Type B pancreatic cell (in vitro differentiated cells): ENCODE results near the gene PIK3C3. TPM values are rescaled to one million over a fixed set of nuclear protein-coding genes. Genes with fewer than 3 reads are reported as not detected.

ENCODE experiments used
- DNase-seq: peaks from one replicate; pipeline ENCODE4 v3.0.0; 2021; ENCODE audit warnings: mixed read lengths; ENCODE audit not compliant: unreplicated experiment; ENCODE audit errors: extremely low spot score
- H3K27ac Mint-ChIP-seq: 2 replicates; pipeline ENCODE4 v1.8.0; 2021; ENCODE audit warnings: mild to moderate bottlenecking, mixed read lengths
- H3K27me3 Mint-ChIP-seq: 2 replicates; pipeline ENCODE4 v1.8.0; 2021; ENCODE audit warnings: mixed read lengths
- H3K36me3 Mint-ChIP-seq: 2 replicates; pipeline ENCODE4 v1.8.0; 2021; ENCODE audit warnings: mixed read lengths
- H3K4me1 Mint-ChIP-seq: one replicate; pipeline ENCODE4 v1.8.0; 2021; ENCODE audit warnings: mixed read lengths; ENCODE audit not compliant: unreplicated experiment
- H3K4me3 Mint-ChIP-seq: 2 replicates; pipeline ENCODE4 v1.8.0; 2021; ENCODE audit warnings: mild to moderate bottlenecking, mixed read lengths
- H3K9me3 Mint-ChIP-seq: 2 replicates; pipeline ENCODE4 v1.8.0; 2021; ENCODE audit warnings: mixed read lengths
- total RNA-seq: library from RNA; stranded (reverse); gene quantifications from 2 replicates; pipeline ENCODE4 v1.2.1, GENCODE V29; 2021; ENCODE audit warnings: low replicate concordance
- TF ChIP-seq, protein P1 (sequence below): fragments of 200-600 bp; sonication (generic); conservative IDR thresholded peaks from 2 replicates; pipeline ENCODE4 v1.5.0; 2021; ENCODE audit warnings: antibody characterized with exemption, mild to moderate bottlenecking

Gene PIK3C3
- total RNA-seq, 1 donor from 2014 or later = 58.6 TPM

DNA sequence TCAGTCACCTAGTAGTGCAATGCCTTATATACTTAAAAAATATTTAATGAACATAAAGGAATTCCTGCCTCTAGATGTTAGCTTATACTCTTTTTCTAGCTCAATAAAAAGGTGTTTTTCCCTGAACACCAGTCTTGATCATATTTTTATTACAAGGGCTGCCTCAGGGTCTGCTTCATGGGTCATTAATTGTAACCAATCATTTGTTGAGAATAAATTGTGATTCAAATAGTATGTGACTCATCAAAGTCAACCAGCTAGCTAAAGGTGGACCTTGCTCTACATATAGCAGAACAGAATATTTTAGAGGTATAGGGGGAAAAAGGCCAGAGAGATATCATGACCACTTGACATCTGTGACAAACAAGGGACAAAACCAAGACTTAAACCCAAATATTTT, 114.0 kb downstream of the PIK3C3 start:
- no peak for DNase-seq
- Mint-ChIP-seq H3K36me3 (peaks cover 53% of the 10 kb centered on the region), H3K4me1 (no peaks in the 10 kb centered on the region), H3K9me3 (no peaks in the 10 kb centered on the region), H3K27me3 (no peaks in the 10 kb centered on the region), H3K4me3 (no peak overlapping the region), H3K27ac (no peak overlapping the region)
- TF ChIP-seq, protein P1, sequence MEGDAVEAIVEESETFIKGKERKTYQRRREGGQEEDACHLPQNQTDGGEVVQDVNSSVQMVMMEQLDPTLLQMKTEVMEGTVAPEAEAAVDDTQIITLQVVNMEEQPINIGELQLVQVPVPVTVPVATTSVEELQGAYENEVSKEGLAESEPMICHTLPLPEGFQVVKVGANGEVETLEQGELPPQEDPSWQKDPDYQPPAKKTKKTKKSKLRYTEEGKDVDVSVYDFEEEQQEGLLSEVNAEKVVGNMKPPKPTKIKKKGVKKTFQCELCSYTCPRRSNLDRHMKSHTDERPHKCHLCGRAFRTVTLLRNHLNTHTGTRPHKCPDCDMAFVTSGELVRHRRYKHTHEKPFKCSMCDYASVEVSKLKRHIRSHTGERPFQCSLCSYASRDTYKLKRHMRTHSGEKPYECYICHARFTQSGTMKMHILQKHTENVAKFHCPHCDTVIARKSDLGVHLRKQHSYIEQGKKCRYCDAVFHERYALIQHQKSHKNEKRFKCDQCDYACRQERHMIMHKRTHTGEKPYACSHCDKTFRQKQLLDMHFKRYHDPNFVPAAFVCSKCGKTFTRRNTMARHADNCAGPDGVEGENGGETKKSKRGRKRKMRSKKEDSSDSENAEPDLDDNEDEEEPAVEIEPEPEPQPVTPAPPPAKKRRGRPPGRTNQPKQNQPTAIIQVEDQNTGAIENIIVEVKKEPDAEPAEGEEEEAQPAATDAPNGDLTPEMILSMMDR = no peak

DNA sequence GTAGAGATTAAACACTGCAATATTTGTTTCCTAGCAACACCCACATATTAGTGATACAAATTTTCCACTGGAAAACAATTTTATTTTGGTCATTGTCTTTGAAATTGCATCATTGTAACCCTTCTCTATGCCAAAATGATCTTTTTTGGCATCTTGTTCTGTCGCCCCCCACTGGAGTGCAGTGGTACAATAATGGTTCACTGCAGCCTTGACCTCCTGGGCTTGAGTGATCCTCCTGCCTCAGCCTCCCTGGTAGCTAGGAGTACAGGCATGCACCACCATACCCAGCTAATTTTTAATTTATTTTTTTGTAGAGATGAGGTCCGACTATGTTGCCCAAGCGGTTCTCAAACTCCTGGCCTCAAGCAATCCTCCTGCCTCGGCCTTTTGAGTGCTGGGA, 117.4 kb downstream of the PIK3C3 start:
- no peak for DNase-seq

DNA sequence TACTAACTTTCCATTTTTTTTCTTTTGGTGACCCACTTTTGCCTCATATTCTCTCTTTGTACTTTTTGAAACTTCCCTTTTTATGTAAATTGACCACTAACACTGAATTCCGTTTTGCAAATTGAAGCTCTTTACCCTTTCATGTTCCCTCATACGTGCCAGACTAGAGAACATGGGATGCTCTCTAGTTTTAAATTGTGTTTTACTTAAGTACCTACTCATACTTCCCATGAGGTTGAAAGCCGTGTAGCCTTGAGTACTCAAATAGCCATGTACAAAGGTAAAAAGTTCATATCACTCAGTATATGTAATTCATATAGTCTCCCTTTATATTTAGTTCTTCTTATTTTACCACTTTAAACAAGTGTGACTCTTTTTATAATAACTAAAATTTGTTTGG, 119.7 kb downstream of the PIK3C3 start:
- H3K27me3 Mint-ChIP-seq = no peaks in the 10 kb centered on the region

More for the DNA sequence above, 117.4 kb downstream of the PIK3C3 start:
- H3K4me3 Mint-ChIP-seq = no peak overlapping the region
- no peaks in the 10 kb centered on the region for H3K27me3 Mint-ChIP-seq
- H3K9me3 Mint-ChIP-seq = no peaks in the 10 kb centered on the region
- TF ChIP-seq, protein P1 = no peak
- no peaks in the 10 kb centered on the region for H3K4me1 Mint-ChIP-seq
- H3K27ac Mint-ChIP-seq = no peak overlapping the region
- peaks cover 52% of the 10 kb centered on the region for H3K36me3 Mint-ChIP-seq

DNA sequence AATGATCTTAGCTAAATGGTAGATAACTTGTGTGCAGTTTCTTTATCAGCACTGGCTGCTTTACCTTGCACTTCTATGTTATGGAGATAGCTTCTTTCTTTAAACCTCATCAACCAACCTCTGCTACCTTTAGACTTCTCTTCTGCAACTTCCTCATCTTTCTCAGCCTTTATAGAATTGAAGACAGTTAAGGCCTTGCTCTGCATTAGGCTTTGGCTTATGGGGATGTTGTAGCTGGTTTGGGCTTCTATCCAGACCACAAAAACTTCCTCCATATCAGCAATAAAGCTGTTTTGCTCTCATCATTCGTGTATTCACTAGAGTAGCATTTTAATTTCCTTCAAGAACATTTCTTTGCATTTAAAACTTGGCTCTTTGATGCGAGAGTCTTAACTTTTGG, 123.7 kb downstream of the PIK3C3 start:
- H3K9me3 Mint-ChIP-seq = no peaks in the 10 kb centered on the region
- H3K36me3 Mint-ChIP-seq = peaks cover 29% of the 10 kb centered on the region
- no peaks in the 10 kb centered on the region for H3K4me1 Mint-ChIP-seq
- TF ChIP-seq, protein P1 = no peak
- no peak overlapping the region for H3K4me3 Mint-ChIP-seq
- no peak for DNase-seq
- no peaks in the 10 kb centered on the region for H3K27me3 Mint-ChIP-seq
- H3K27ac Mint-ChIP-seq = no peak overlapping the region

More for the DNA sequence above, 119.7 kb downstream of the PIK3C3 start:
- TF ChIP-seq, protein P1 = no peak
- H3K4me3 Mint-ChIP-seq = no peak overlapping the region
- peaks cover 49% of the 10 kb centered on the region for H3K36me3 Mint-ChIP-seq
- H3K27ac Mint-ChIP-seq = no peak overlapping the region
- no peaks in the 10 kb centered on the region for H3K4me1 Mint-ChIP-seq
- DNase-seq = no peak
- H3K9me3 Mint-ChIP-seq = no peaks in the 10 kb centered on the region

DNA sequence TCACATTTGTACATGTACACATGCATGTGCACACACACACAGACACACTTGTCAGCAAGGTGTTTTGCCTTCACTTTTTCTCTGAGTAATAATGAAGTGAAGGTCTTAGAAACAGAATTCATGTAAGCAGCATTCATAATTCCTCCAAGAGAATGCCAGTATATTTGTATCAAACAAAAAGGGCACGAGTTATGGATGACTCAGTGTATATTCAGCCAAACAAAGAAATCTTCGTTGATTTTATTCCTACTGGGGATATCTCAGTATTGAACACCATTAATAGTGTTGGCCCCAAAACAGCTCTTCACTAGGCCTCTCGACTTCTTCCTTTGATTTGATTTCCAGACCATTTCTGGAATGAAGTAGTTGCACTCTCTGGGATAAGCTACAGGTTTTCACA, 125.3 kb downstream of the PIK3C3 start:
- Mint-ChIP-seq H3K36me3 (peaks cover 21% of the 10 kb centered on the region), H3K27me3 (no peaks in the 10 kb centered on the region), H3K4me3 (no peak overlapping the region), H3K9me3 (no peaks in the 10 kb centered on the region), H3K4me1 (no peaks in the 10 kb centered on the region), H3K27ac (no peak overlapping the region)
- TF ChIP-seq, protein P1 = no peak
- DNase-seq = no peak
